Body of pancreas (tissue), 4 donors: ENCODE data around the gene ABL2.

Experiments
- POLR2A ChIP-seq, 3 donors: fragments of 450-650 bp; IDR thresholded peaks; one replicate each; pipeline ENCODE4 v1.6.1; 2016; ENCODE audit warnings: antibody characterized with exemption in 3 of 3, mild to moderate bottlenecking in 2 of 3
- TF ChIP-seq, protein P1 (sequence below), 7 experiments: fragments of 450-650 bp in 4 of 7; fragments of 200-600 bp in 3 of 7; sonication (generic) in 3 of 7; IDR thresholded peaks; one replicate each; pipeline ENCODE4 v1.5.1; 2016 to 2019; ENCODE audit warnings: antibody characterized with exemption in 7 of 7

DNA sequence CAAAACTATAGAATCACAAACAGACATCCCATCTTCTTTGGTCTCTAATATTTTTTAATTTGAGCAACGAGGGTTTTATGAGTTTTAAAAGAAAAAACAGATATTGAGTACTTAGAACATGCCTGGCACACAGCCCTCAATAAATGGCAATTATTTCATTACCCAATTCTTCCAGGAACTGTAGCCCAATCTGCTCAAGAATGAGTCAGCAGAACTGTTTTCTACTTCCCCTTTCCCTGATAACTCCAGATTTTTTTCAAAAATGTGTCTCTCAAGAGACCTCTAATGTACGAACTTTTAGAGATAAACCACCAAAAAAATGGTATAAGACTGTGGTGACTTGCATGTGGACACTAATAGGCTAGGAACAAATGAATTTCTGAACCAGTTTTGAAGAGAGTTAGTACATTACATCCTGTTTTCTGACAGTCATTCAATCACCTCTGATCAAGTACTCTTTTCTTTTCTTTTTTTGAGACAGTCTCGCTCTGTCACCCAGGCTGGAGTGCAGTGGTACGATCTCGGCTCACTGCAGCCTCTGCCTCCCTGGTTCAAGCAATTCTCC lies 11.5 kb downstream of the ABL2 start:
- no peak for TF ChIP-seq POLR2A (IDR thresholded peaks at IDR 0.05)
- TF ChIP-seq, protein P1, sequence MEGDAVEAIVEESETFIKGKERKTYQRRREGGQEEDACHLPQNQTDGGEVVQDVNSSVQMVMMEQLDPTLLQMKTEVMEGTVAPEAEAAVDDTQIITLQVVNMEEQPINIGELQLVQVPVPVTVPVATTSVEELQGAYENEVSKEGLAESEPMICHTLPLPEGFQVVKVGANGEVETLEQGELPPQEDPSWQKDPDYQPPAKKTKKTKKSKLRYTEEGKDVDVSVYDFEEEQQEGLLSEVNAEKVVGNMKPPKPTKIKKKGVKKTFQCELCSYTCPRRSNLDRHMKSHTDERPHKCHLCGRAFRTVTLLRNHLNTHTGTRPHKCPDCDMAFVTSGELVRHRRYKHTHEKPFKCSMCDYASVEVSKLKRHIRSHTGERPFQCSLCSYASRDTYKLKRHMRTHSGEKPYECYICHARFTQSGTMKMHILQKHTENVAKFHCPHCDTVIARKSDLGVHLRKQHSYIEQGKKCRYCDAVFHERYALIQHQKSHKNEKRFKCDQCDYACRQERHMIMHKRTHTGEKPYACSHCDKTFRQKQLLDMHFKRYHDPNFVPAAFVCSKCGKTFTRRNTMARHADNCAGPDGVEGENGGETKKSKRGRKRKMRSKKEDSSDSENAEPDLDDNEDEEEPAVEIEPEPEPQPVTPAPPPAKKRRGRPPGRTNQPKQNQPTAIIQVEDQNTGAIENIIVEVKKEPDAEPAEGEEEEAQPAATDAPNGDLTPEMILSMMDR (IDR thresholded peaks at IDR 0.05): no peak
